SK-N-SH (cell line): ENCODE measurements around the gene AMD1. TPM values are rescaled to one million over a fixed set of nuclear protein-coding genes. Genes with fewer than 3 reads are reported as not detected.

Source experiments
- CTCF ChIA-PET: fragments of 300-600, 350-600 bp; formaldehyde crosslinking; extraction: SDS; loops from one replicate; lab custom pipeline; 2021; lab: Yijun Ruan, JAX
- POLR2A ChIA-PET: fragments of 350-600 bp; sonication (Branson Sonifier 250); formaldehyde crosslinking; extraction: SDS; loops from one replicate; lab custom pipeline; 2020; ENCODE audit warnings: antibody characterized with exemption, inconsistent platforms; lab: Yijun Ruan, JAX
- DNase-seq: peaks from one replicate; pipeline ENCODE4 v3.0.0; 2012
- H2AFZ ChIP-seq: fragments of 200-600 bp; sonication (generic); 2 replicates; pipeline ENCODE4 v1.8.1; 2016; ENCODE audit warnings: antibody characterized with exemption, mild to moderate bottlenecking, low read depth
- H3F3A ChIP-seq: fragments of 200-600 bp; sonication (generic); replicated peaks from 2 replicates; pipeline ENCODE3; 2016; ENCODE audit warnings: antibody characterized with exemption, mild to moderate bottlenecking; ENCODE audit not compliant: insufficient read depth
- H3K27ac ChIP-seq, 2 experiments: fragments of 200-500 bp in 1 of 2; fragments of 200-600 bp in 1 of 2; sonication (Bioruptor generic) in 1 of 2; sonication (generic), shearing (Covaris generic) in 1 of 2; 2 replicates each; pipeline versions ENCODE4 v1.5.1 to v1.6.1; 2014 to 2016; ENCODE audit warnings: low read depth in 2 of 2, inconsistent platforms in 1 of 2, low read length in 1 of 2, mild to moderate bottlenecking in 1 of 2, mixed read lengths in 1 of 2
- H3K27me3 ChIP-seq: fragments of 200-600 bp; sonication (generic), shearing (Covaris generic); 2 replicates; pipeline ENCODE4 v1.6.1; 2016; ENCODE audit warnings: mixed run types; ENCODE audit not compliant: insufficient read depth
- H3K36me3 ChIP-seq, 2 experiments: fragments of 200-500 bp in 1 of 2; fragments of 200-600 bp in 1 of 2; sonication (Bioruptor generic) in 1 of 2; sonication (generic) in 1 of 2; replicated peaks in 1 of 2; 2 replicates each; pipeline versions ENCODE3 to v1.5.1; 2014 to 2016; ENCODE audit warnings: low read length in 1 of 2, mild to moderate bottlenecking in 1 of 2; ENCODE audit not compliant: insufficient read depth in 2 of 2, control insufficient read depth in 1 of 2
- H3K4me1 ChIP-seq, 2 experiments: fragments of 200-500 bp in 1 of 2; fragments of 200-600 bp in 1 of 2; sonication (Bioruptor generic) in 1 of 2; sonication (generic), shearing (Covaris generic) in 1 of 2; 2 replicates each; pipeline versions ENCODE4 v1.5.1 to v1.6.1; 2014 to 2016; ENCODE audit warnings: low read depth in 1 of 2, low read length in 1 of 2, mixed run types in 1 of 2; ENCODE audit not compliant: insufficient read depth in 2 of 2, control insufficient read depth in 1 of 2
- H3K4me2 ChIP-seq: fragments of 200-600 bp; sonication (generic), shearing (Covaris generic); 2 replicates; pipeline ENCODE4 v1.6.1; 2017; ENCODE audit warnings: mixed run types
- H3K4me3 ChIP-seq, 2 experiments: fragments of 200-500 bp in 1 of 2; fragments of 200-600 bp in 1 of 2; sonication (Bioruptor generic) in 1 of 2; sonication (generic), shearing (Covaris generic) in 1 of 2; 2 replicates each; pipeline versions ENCODE4 v1.5.1 to v1.8.1; 2014 to 2016; ENCODE audit warnings: low read depth in 2 of 2, inconsistent platforms in 1 of 2, low read length in 1 of 2, mild to moderate bottlenecking in 1 of 2, mixed read lengths in 1 of 2, moderate library complexity in 1 of 2
- H3K79me2 ChIP-seq: fragments of 200-600 bp; sonication (generic); 2 replicates; pipeline ENCODE4 v1.8.1; 2017; ENCODE audit warnings: mild to moderate bottlenecking; ENCODE audit not compliant: insufficient read depth
- H3K9ac ChIP-seq: fragments of 200-600 bp; sonication (generic); 2 replicates; pipeline ENCODE4 v1.6.1; 2017; ENCODE audit warnings: mixed run types
- H3K9me2 ChIP-seq: fragments of 200-600 bp; sonication (generic); 2 replicates; pipeline ENCODE4 v1.6.1; 2017; ENCODE audit warnings: mixed run types
- H3K9me3 ChIP-seq: fragments of 200-600 bp; sonication (generic); 2 replicates; pipeline ENCODE4 v1.6.1; 2017; ENCODE audit warnings: mixed run types, mild to moderate bottlenecking, moderate library complexity
- H4K20me1 ChIP-seq: fragments of 200-600 bp; sonication (generic); 2 replicates; pipeline ENCODE4 v1.6.1; 2017; ENCODE audit warnings: mild to moderate bottlenecking, mixed run types; ENCODE audit not compliant: insufficient read depth
- CHD2 ChIP-seq: fragments of 150-350 bp; IDR thresholded peaks from 2 replicates; pipeline ENCODE4 v1.6.1; 2018; ENCODE audit warnings: low read length; ENCODE audit not compliant: partially characterized antibody
- EZH2phosphoT487 ChIP-seq: fragments of 200-600 bp; sonication (generic); IDR thresholded peaks from 2 replicates; pipeline ENCODE4 v1.6.1; 2017; ENCODE audit warnings: low read depth, mixed run types, mild to moderate bottlenecking, antibody characterized with exemption, moderate library complexity, borderline replicate concordance
- FOSL2 ChIP-seq: IDR thresholded peaks from 2 replicates; pipeline ENCODE4 v1.4.0; 2012; ENCODE audit warnings: low read depth, mild to moderate bottlenecking, moderate library complexity, borderline replicate concordance
- GABPA ChIP-seq: IDR thresholded peaks from 2 replicates; pipeline ENCODE4 v1.4.0; 2012; ENCODE audit warnings: low read depth, mild to moderate bottlenecking
- MXI1 ChIP-seq: IDR thresholded peaks from 2 replicates; pipeline ENCODE4 v1.6.1; 2012; ENCODE audit warnings: mild to moderate bottlenecking, low read depth, low read length, improper control_type of control experiment
- SIN3A ChIP-seq: IDR thresholded peaks from 2 replicates; pipeline ENCODE4 v1.6.1; 2012; ENCODE audit warnings: low read depth, mild to moderate bottlenecking, low read length, moderate library complexity, borderline replicate concordance
- TAF1 ChIP-seq: IDR thresholded peaks from 2 replicates; pipeline ENCODE4 v1.6.1; 2012; ENCODE audit warnings: low read depth, mild to moderate bottlenecking, low read length, moderate library complexity, borderline replicate concordance
- YY1 ChIP-seq: IDR thresholded peaks from 2 replicates; pipeline ENCODE4 v1.4.0; 2012; ENCODE audit warnings: low read depth, mild to moderate bottlenecking
- WGBS: methylation state at CpG from one replicate; pipeline ENCODE4 v1.1.6; 2017; ENCODE audit warnings: low lambda C conversion rate; 5-methylcytosine and 5-hydroxymethylcytosine counted together
- polyA plus RNA-seq, 3 experiments: library from polyadenylated mRNA; depleted of rRNA; stranded (reverse); fragments of >200 nt; gene quantifications; 2 replicates each; pipeline ENCODE4 v1.2.3, GENCODE V29; 2012
- TF ChIP-seq, protein P1 (sequence below): IDR thresholded peaks from 2 replicates; pipeline ENCODE4 v1.4.0; 2012; ENCODE audit warnings: low read depth, borderline replicate concordance
- TF ChIP-seq, protein P2 (sequence below): IDR thresholded peaks from 2 replicates; pipeline ENCODE4 v1.4.0; 2012; ENCODE audit warnings: low read depth
- TF ChIP-seq, protein P3 (sequence below): fragments of 150-350 bp; IDR thresholded peaks from 2 replicates; pipeline ENCODE4 v1.6.1; 2016; ENCODE audit warnings: mild to moderate bottlenecking, low read depth, low read length

The AMD1 gene
- polyA plus RNA-seq, 1 of the 3 experiments (the other 2 are of a cell fraction), result 21.1 TPM

DNA sequence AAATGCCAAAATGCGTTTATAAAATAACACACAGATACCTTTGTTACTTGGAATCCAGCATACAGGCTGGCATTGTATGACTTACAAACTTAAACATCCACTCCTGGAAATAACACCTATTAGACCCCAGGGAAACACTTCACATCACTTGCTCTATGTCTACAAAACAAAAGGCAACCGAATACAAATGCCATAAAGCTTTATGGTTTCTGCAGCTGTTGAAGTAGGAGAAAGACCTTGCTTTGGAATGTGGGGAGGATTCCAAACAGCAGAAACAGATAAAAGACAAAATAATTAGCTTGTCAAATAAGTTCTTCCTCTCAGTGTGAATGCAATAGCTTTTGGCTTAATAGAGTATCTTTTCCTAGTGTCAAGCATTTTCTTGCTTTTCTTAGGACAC lies 9.8 kb upstream of the AMD1 start (continued):
- no peak for TF ChIP-seq FOSL2
- TF ChIP-seq, all 33 proteins: peak for 0

DNA sequence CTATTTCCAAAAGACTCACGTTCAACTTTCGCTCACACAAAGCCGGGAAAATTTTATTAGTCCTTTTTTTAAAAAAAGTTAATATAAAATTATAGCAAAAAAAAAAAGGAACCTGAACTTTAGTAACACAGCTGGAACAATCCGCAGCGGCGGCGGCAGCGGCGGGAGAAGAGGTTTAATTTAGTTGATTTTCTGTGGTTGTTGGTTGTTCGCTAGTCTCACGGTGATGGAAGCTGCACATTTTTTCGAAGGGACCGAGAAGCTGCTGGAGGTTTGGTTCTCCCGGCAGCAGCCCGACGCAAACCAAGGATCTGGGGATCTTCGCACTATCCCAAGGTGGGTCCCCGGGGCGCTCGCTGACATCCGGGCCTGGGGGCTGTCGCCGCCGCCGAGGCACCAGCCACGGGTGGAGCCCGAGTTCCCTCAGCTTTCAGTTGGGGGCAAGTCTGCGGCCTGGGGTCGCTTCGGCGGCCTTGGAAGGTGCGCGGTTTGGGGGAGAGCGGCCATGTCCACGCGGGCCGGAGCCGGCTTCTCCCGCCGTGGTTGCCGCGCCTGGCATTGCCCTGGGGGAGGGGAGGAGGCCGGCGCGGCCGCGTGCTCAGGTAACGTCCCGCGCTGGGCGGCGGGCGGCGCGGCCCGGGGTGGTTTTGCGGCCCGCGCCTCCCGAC lies 429 bp downstream of the AMD1 start:
- peak; percentile 62 for DNase-seq
- no peaks in the 10 kb centered on the region for H3K9me2 ChIP-seq
- POLR2A ChIA-PET, result interaction anchor here (0.5 to 4.6 kb wide), 35 partner anchors 8 to 1781 kb away, joined by 3 to 91 read pairs (median 4); partner anchors contain the start of genes CDK19, GTF3C6, RPF2 and SESN1
- WGBS, result under 1% methylated on average over 28 of the region's 60 CpGs
- peaks cover 17 to 28% of the 10 kb centered on the region in 2 experiments; a peak in 3 of 4 replicates for H3K4me1 ChIP-seq
- TF ChIP-seq TAF1 (peak; percentile 20; the same call in 1 of the 2 replicates), GABPA (no peak), CHD2 (peak; percentile 39), EZH2phosphoT487 (no peak), SIN3A (peak; percentile 9; the same call in 1 of the 2 replicates), YY1 (no peak)
- TF ChIP-seq, protein P1, sequence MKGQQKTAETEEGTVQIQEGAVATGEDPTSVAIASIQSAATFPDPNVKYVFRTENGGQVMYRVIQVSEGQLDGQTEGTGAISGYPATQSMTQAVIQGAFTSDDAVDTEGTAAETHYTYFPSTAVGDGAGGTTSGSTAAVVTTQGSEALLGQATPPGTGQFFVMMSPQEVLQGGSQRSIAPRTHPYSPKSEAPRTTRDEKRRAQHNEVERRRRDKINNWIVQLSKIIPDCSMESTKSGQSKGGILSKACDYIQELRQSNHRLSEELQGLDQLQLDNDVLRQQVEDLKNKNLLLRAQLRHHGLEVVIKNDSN, result no peak
- TF ChIP-seq, protein P2, sequence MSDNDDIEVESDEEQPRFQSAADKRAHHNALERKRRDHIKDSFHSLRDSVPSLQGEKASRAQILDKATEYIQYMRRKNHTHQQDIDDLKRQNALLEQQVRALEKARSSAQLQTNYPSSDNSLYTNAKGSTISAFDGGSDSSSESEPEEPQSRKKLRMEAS, result peak; percentile 31; the same call in 1 of the 2 replicates
- TF ChIP-seq, all 33 proteins: peak for 4
- Histone ChIP-seq H3K27ac (peak overlapping the region; percentile 86 to 92), H3K36me3 (peaks cover 0 to 2% of the 10 kb centered on the region in 2 experiments), H4K20me1 (peaks cover 43% of the 10 kb centered on the region), H3K4me3 (peak overlapping the region; percentile 93), H3F3A (peaks cover 33% of the 10 kb centered on the region), H3K79me2 (peaks cover 54% of the 10 kb centered on the region), H3K9ac (peak overlapping the region; percentile 92), H3K27me3 (no peaks in the 10 kb centered on the region), H3K9me3 (no peaks in the 10 kb centered on the region), H2AFZ (no peak overlapping the region), H3K4me2 (peak overlapping the region; percentile 94)
- CTCF ChIA-PET, result interaction anchor here (0.7 to 1.0 kb wide), 2 partner anchors 232 to 346 kb away, joined by 4 read pairs; no protein-coding TSS in a partner anchor

DNA sequence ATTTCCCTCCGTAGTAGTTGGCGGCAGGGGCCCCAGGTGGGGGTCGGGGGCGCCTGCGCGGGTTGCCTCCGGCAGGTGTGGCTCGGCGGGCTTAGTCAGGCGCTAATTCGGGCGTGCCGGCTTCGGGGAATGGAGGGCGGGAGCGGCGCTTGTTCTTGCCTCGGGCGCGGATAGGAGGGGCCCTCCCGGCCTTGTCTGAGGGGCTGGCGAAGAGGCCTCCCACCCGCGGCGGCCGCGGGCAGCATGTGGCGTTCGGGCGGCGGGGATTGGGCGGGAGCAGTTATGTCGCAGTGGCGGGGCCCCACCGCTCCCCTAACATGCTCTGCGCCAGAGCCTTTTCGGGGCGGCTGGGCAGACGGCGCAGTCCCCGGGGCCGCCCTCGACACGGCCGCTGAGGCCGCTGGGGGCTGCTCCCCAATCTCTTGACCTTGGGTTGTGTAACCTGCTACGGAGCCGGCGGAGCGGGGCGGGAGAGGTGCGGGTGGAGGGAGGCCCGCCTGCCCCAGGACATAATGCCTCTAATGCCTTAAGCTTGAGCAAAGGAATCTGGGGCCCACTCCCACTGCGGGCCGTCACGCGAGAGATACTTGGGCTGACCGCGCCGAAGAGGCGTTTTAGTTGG lies 1.1 kb downstream of the AMD1 start:
- H3F3A ChIP-seq, result peaks cover 33% of the 10 kb centered on the region
- TF ChIP-seq YY1 (0 out of 2 replicates have a peak, but pooled peaks have one; percentile 17), MXI1 (peak; percentile 59; the same call in 1 of the 2 replicates)
- TF ChIP-seq, protein P3, sequence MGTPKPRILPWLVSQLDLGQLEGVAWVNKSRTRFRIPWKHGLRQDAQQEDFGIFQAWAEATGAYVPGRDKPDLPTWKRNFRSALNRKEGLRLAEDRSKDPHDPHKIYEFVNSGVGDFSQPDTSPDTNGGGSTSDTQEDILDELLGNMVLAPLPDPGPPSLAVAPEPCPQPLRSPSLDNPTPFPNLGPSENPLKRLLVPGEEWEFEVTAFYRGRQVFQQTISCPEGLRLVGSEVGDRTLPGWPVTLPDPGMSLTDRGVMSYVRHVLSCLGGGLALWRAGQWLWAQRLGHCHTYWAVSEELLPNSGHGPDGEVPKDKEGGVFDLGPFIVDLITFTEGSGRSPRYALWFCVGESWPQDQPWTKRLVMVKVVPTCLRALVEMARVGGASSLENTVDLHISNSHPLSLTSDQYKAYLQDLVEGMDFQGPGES, result no peak
- peaks cover 0 to 3% of the 10 kb centered on the region in 2 experiments for H3K36me3 ChIP-seq
- no peaks in the 10 kb centered on the region for H3K9me2 ChIP-seq
- H3K79me2 ChIP-seq, result peaks cover 60% of the 10 kb centered on the region
- peak overlapping the region; percentile 86 to 92 for H3K27ac ChIP-seq
- CTCF ChIA-PET, result interaction anchor here (0.9 to 5.2 kb wide), 4 partner anchors 12 to 347 kb away, joined by 3 to 41 read pairs (median 4); no protein-coding TSS in a partner anchor
- peak overlapping the region; percentile 92 for H3K9ac ChIP-seq
- no peaks in the 10 kb centered on the region for H3K27me3 ChIP-seq
- 0% methylated on average over 8 of the region's 61 CpGs for WGBS
- H3K4me1 ChIP-seq, result peaks cover 17 to 28% of the 10 kb centered on the region in 2 experiments; a peak in 3 of 4 replicates
- peak overlapping the region; percentile 93 for H3K4me3 ChIP-seq
- H2AFZ ChIP-seq, result no peak overlapping the region
- H3K9me3 ChIP-seq, result no peaks in the 10 kb centered on the region
- POLR2A ChIA-PET, result interaction anchor here (0.6 to 4.6 kb wide), 12 partner anchors 10 to 333 kb away, joined by 3 to 91 read pairs (median 5); partner anchors contain the start of genes CDK19, GTF3C6 and RPF2
- DNase-seq, result peak; percentile 66
- H4K20me1 ChIP-seq, result peaks cover 49% of the 10 kb centered on the region
- peak overlapping the region; percentile 94 for H3K4me2 ChIP-seq
